ENCODE data around the gene FAM13B.

Gene FAM13B

GRCh38 chr5:137888863-137889759 is 143.8 kb downstream of the FAM13B start, which contains the start of gene PKD2L2:
Gene PKD2L2, plus strand, starts transcription at chr5:137889457. Its CDS starts 35 bp downstream, at chr5:137889492.
- no peak for DNase-seq

GRCh38 chr5:137888466-137888862 is 144.4 kb downstream of the FAM13B start:
- no peak for DNase-seq
